CD14-positive monocyte (primary cell): Measurements from ENCODE around the gene NRXN3. TPM values are rescaled to one million over a fixed set of nuclear protein-coding genes. Genes with fewer than 3 reads are reported as not detected.

Experiments used
- DNase-seq, 3 donors: peaks; one replicate each; pipeline ENCODE4 v3.0.0-alpha.2; 2011 to 2022
- H2AFZ ChIP-seq: 2 replicates; pipeline ENCODE4 v1.6.0; 2012; ENCODE audit warnings: mild to moderate bottlenecking, low read depth, low read length, inconsistent platforms; ENCODE audit not compliant: insufficient read depth, poor library complexity, severe bottlenecking
- H3K27ac ChIP-seq, 2 donors: 1 replicate in 1 of 2; 2 replicates in 1 of 2; pipeline ENCODE4 v1.5.1; 2012 to 2013; ENCODE audit warnings: low read length in 2 of 2, control low read depth in 1 of 2, inconsistent platforms in 1 of 2, low read depth in 1 of 2, mild to moderate bottlenecking in 1 of 2
- H3K27me3 ChIP-seq, 2 donors: one replicate each; pipeline versions ENCODE4 v1.6.0 to v1.6.1; 2011 to 2013; ENCODE audit warnings: low read length in 2 of 2; ENCODE audit not compliant: control insufficient read depth in 2 of 2, insufficient read depth in 2 of 2
- H3K36me3 ChIP-seq, 2 donors: replicated peaks in 1 of 2; 1 replicate in 1 of 2; 2 replicates in 1 of 2; pipeline versions ENCODE4 v1.5.1 to v1.6.1; 2012 to 2013; ENCODE audit warnings: low read length in 2 of 2, control low read depth in 1 of 2, inconsistent platforms in 1 of 2, mild to moderate bottlenecking in 1 of 2; ENCODE audit not compliant: insufficient read depth in 2 of 2, control insufficient read depth in 1 of 2
- H3K4me1 ChIP-seq, 2 donors: 1 replicate in 1 of 2; 2 replicates in 1 of 2; pipeline versions ENCODE4 v1.5.1 to v1.6.1; 2012 to 2013; ENCODE audit warnings: low read length in 2 of 2, control low read depth in 1 of 2, inconsistent platforms in 1 of 2, mild to moderate bottlenecking in 1 of 2, moderate library complexity in 1 of 2; ENCODE audit not compliant: insufficient read depth in 2 of 2, control insufficient read depth in 1 of 2
- H3K4me2 ChIP-seq: replicated peaks from 2 replicates; pipeline ENCODE3; 2012; ENCODE audit warnings: low read length, moderate library complexity, mild to moderate bottlenecking; ENCODE audit not compliant: poor library complexity, severe bottlenecking; ENCODE audit errors: extremely low read depth
- H3K4me3 ChIP-seq, 3 experiments: fragments of 200-600 bp in 1 of 3; sonication (generic) in 1 of 3; replicated peaks in 1 of 3; 1 replicate in 2 of 3; 2 replicates in 1 of 3; pipeline ENCODE4 v1.5.1; 2011 to 2013; ENCODE audit warnings: low read length in 3 of 3, mild to moderate bottlenecking in 3 of 3, control low read depth in 2 of 3, low read depth in 2 of 3, inconsistent platforms in 1 of 3, moderate library complexity in 1 of 3
- H3K79me2 ChIP-seq: 2 replicates; pipeline ENCODE4 v1.6.0; 2012; ENCODE audit warnings: mild to moderate bottlenecking, control low read depth, inconsistent platforms, low read length, moderate library complexity; ENCODE audit not compliant: insufficient read depth
- H3K9ac ChIP-seq: 2 replicates; pipeline ENCODE4 v1.6.0; 2017; ENCODE audit warnings: low read length, mild to moderate bottlenecking; ENCODE audit not compliant: insufficient read depth, poor library complexity, severe bottlenecking
- H3K9me3 ChIP-seq, 2 donors: replicated peaks in 1 of 2; 1 replicate in 1 of 2; 2 replicates in 1 of 2; pipeline versions ENCODE4 v1.5.1 to v1.6.1; 2012 to 2013; ENCODE audit warnings: low read length in 2 of 2, control low read depth in 1 of 2; ENCODE audit not compliant: control insufficient read depth in 1 of 2, insufficient read depth in 1 of 2
- H4K20me1 ChIP-seq: 2 replicates; pipeline ENCODE4 v1.6.0; 2012; ENCODE audit warnings: mild to moderate bottlenecking, low read length, control low read depth, moderate library complexity; ENCODE audit not compliant: insufficient read depth
- H3K27ac Mint-ChIP-seq, 7 donors: one replicate each; pipeline ENCODE4 v1.8.0; 2020; ENCODE audit warnings: mild to moderate bottlenecking in 7 of 7, mixed read lengths in 7 of 7, moderate library complexity in 6 of 7, inconsistent platforms in 2 of 7
- H3K27me3 Mint-ChIP-seq, 3 donors: one replicate each; pipeline ENCODE4 v1.8.0; 2021 to 2022; ENCODE audit warnings: low read depth in 3 of 3, mild to moderate bottlenecking in 3 of 3, mixed read lengths in 3 of 3, moderate library complexity in 3 of 3, inconsistent platforms in 1 of 3
- H3K36me3 Mint-ChIP-seq, 2 donors: one replicate each; pipeline ENCODE4 v1.8.0; 2020; ENCODE audit warnings: mixed read lengths in 2 of 2, inconsistent platforms in 1 of 2, mild to moderate bottlenecking in 1 of 2
- H3K4me1 Mint-ChIP-seq: one replicate; pipeline ENCODE4 v1.8.0; 2020; ENCODE audit warnings: mild to moderate bottlenecking, mixed read lengths
- H3K4me3 Mint-ChIP-seq, 2 donors: one replicate each; pipeline ENCODE4 v1.8.0; 2020; ENCODE audit warnings: mild to moderate bottlenecking in 2 of 2, mixed read lengths in 2 of 2, moderate library complexity in 1 of 2
- H3K9me3 Mint-ChIP-seq, 7 donors: one replicate each; pipeline ENCODE4 v1.8.0; 2020 to 2022; ENCODE audit warnings: mixed read lengths in 7 of 7, mild to moderate bottlenecking in 6 of 7, moderate library complexity in 6 of 7, inconsistent platforms in 2 of 7
- CTCF ChIP-seq: fragments of 200-600 bp; IDR thresholded peaks from one replicate; pipeline ENCODE4 v1.8.0; 2022; ENCODE audit warnings: antibody characterized with exemption, mild to moderate bottlenecking
- WGBS: methylation state at CpG from one replicate; pipeline ENCODE4 v1.1.5; 2013; ENCODE audit warnings: missing lambda C conversion rate; ENCODE audit not compliant: insufficient coverage; 5-methylcytosine and 5-hydroxymethylcytosine counted together
- intact Hi-C, 2 donors: fragments of 100-400 bp; cut with micrococcal nuclease; formaldehyde crosslinking; loops; one replicate each; pipeline versions ENCODE4 v1.15.0 to v1.15.1; 2023
- polyA plus RNA-seq, 3 donors: library from polyadenylated mRNA; depleted of rRNA in 1 of 3; unstranded in 2 of 3; stranded (reverse) in 1 of 3; fragments of 300-500 nt in 2 of 3; fragments of >200 nt in 1 of 3; fragmentation: Illumina TruSeq in 2 of 3; gene quantifications; 1 replicate in 2 of 3; 2 replicates in 1 of 3; pipeline ENCODE4 v1.2.3, GENCODE V29; 2012 to 2021

The NRXN3 gene
- polyA plus RNA-seq, 3 donors: not detected

DNA sequence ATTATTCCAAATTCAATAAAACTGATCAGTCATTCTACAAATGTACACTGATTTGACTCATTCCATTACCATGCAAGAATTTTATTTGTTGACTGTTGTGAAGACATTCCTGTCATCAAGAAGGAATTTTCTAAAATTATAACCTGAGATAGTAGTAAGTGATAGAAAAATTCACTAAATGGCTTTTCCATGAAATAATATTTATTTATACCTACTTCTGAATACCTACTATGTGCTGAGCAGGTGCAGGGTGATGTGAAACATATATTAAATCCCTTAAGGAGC is 841.7 kb downstream of the NRXN3 start:
- no peaks in the 10 kb centered on the region for H3K4me1 ChIP-seq
- TF ChIP-seq CTCF: no peak
- no peak overlapping the region for H3K27ac Mint-ChIP-seq
- no peaks in the 10 kb centered on the region for H3K79me2 ChIP-seq
- H3K36me3 Mint-ChIP-seq: no peaks in the 10 kb centered on the region
- H3K27me3 ChIP-seq: no peaks in the 10 kb centered on the region
- no peak overlapping the region for H3K27ac ChIP-seq
- no peaks in the 10 kb centered on the region for H3K4me1 Mint-ChIP-seq
- H3K27me3 Mint-ChIP-seq: peaks cover 1 to 9% (median 4%) of the 10 kb centered on the region in 3 donors
- H3K4me3 ChIP-seq: no peak overlapping the region
- no peak overlapping the region for H3K4me2 ChIP-seq
- DNase-seq: no peak
- H2AFZ ChIP-seq: no peak overlapping the region
- no peak overlapping the region for H3K9ac ChIP-seq
- H3K9me3 Mint-ChIP-seq: peaks cover 0 to 2% (median 0%) of the 10 kb centered on the region in 7 donors
- no peaks in the 10 kb centered on the region for H4K20me1 ChIP-seq
- intact Hi-C loops: no loop called here
- no peaks in the 10 kb centered on the region for H3K36me3 ChIP-seq
- no peaks in the 10 kb centered on the region for H3K9me3 ChIP-seq
- no peak overlapping the region for H3K4me3 Mint-ChIP-seq

DNA sequence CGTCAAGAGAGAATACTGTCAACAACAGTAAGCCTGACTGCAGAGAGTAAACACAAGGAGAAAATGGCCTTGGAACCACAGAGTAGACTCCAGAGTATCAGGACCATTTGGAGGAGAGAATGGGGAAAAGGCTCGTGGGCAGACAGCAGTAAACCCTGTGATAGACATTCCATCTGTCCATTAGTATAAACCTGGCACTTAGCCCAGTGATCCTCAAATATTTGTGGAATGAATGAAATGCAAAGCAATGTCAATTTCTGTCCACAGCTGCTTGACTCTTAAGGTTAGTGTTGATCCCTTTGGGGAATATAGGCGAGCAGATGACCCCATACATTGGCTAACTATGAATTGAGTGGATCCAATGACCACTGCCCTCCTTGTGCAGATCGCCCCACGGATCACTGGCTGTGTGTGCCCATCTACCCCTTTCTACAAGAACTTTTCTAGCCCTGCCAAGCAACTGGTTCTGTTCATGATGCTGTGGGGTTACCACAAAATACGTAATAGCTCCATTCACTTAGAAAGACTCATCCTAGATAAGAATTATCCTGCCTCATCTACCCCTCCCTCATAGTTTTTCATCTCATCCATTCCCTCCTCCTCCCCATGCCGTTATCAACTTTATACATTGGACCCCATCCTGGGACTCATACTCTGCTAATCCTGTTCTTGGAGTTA is 846.8 kb downstream of the NRXN3 start:
- Histone ChIP-seq H3K36me3 (no peaks in the 10 kb centered on the region), H3K4me1 (no peaks in the 10 kb centered on the region), H3K4me2 (no peak overlapping the region), H3K27me3 (no peaks in the 10 kb centered on the region), H3K9me3 (no peaks in the 10 kb centered on the region), H3K27ac (no peak overlapping the region), H4K20me1 (no peaks in the 10 kb centered on the region), H3K79me2 (no peaks in the 10 kb centered on the region), H2AFZ (no peak overlapping the region), H3K4me3 (no peak overlapping the region), H3K9ac (no peak overlapping the region)
- Mint-ChIP-seq H3K27me3 (peaks cover 0 to 2% (median 1%) of the 10 kb centered on the region in 3 donors), H3K36me3 (no peaks in the 10 kb centered on the region), H3K4me1 (peaks cover 4% of the 10 kb centered on the region), H3K27ac (no peak overlapping the region), H3K9me3 (peaks cover 0 to 2% (median 0%) of the 10 kb centered on the region in 7 donors), H3K4me3 (no peak overlapping the region)
- intact Hi-C loops: no loop called here
- no peak for TF ChIP-seq CTCF
- 93% methylated on average over 4 of the region's 7 CpGs for WGBS
- DNase-seq: no peak
